OCI-LY1 (cell line): Measurements from ENCODE around the gene MAST3.

Experiments used
- H2AFZ ChIP-seq: fragments of 200-600 bp; sonication (generic), shearing (Covaris generic); 2 replicates; pipeline ENCODE4 v1.6.0; 2014; ENCODE audit warnings: antibody characterized with exemption, mild to moderate bottlenecking, low read length
- H3F3A ChIP-seq: fragments of 200-600 bp; sonication (generic), shearing (Covaris generic); 2 replicates; pipeline ENCODE4 v1.6.0; 2014; ENCODE audit warnings: mild to moderate bottlenecking, antibody characterized with exemption, low read length, moderate library complexity; ENCODE audit not compliant: insufficient read depth
- H3K27ac ChIP-seq: fragments of 200-600 bp; sonication (generic); 2 replicates; pipeline ENCODE4 v1.5.1; 2014; ENCODE audit warnings: low read length, mixed run types, mild to moderate bottlenecking, low read depth; ENCODE audit not compliant: poor library complexity, severe bottlenecking
- H3K27me3 ChIP-seq: fragments of 200-600 bp; sonication (generic); 2 replicates; pipeline ENCODE4 v1.6.0; 2014; ENCODE audit warnings: antibody characterized with exemption, mild to moderate bottlenecking, low read length, moderate library complexity; ENCODE audit not compliant: insufficient read depth
- H3K36me3 ChIP-seq: fragments of 200-600 bp; sonication (generic); 2 replicates; pipeline ENCODE4 v1.6.1; 2014; ENCODE audit warnings: mild to moderate bottlenecking, antibody characterized with exemption, low read length, moderate library complexity, mixed read lengths; ENCODE audit not compliant: insufficient read depth
- H3K4me1 ChIP-seq: fragments of 200-600 bp; sonication (generic); 2 replicates; pipeline ENCODE4 v1.5.1; 2014; ENCODE audit warnings: mild to moderate bottlenecking, low read length, moderate library complexity; ENCODE audit not compliant: insufficient read depth, severe bottlenecking
- H3K4me2 ChIP-seq: fragments of 200-600 bp; sonication (generic), shearing (Covaris generic); 2 replicates; pipeline ENCODE4 v1.6.1; 2014; ENCODE audit warnings: low read length
- H3K4me3 ChIP-seq: fragments of 200-600 bp; sonication (generic); 2 replicates; pipeline ENCODE4 v1.5.1; 2014; ENCODE audit warnings: low read length, low read depth, mild to moderate bottlenecking, mixed read lengths; ENCODE audit not compliant: poor library complexity, severe bottlenecking
- H3K79me2 ChIP-seq: fragments of 200-600 bp; shearing (Covaris generic); 2 replicates; pipeline ENCODE4 v1.6.1; 2016; ENCODE audit warnings: mixed run types, low read length, mixed read lengths; ENCODE audit not compliant: insufficient read depth
- H3K9ac ChIP-seq: fragments of 200-600 bp; sonication (generic), shearing (Covaris generic); 2 replicates; pipeline ENCODE4 v1.6.1; 2014; ENCODE audit warnings: mild to moderate bottlenecking, low read length, mixed read lengths
- H3K9me2 ChIP-seq: fragments of 200-600 bp; sonication (generic), shearing (Covaris generic); 2 replicates; pipeline ENCODE4 v1.6.1; 2014; ENCODE audit warnings: low read depth, mild to moderate bottlenecking, low read length, mixed read lengths
- H3K9me3 ChIP-seq: fragments of 200-600 bp; shearing (Covaris generic); 2 replicates; pipeline ENCODE4 v1.6.1; 2014; ENCODE audit warnings: low read length, mixed read lengths
- H4K20me1 ChIP-seq: fragments of 200-600 bp; sonication (generic), shearing (Covaris generic); 2 replicates; pipeline ENCODE4 v1.6.0; 2016; ENCODE audit warnings: mild to moderate bottlenecking, low read length; ENCODE audit not compliant: insufficient read depth
- CTCF ChIP-seq: fragments of 200-600 bp; sonication (generic), shearing (Covaris generic); IDR thresholded peaks from 2 replicates; pipeline ENCODE4 v1.5.1; 2017; ENCODE audit warnings: mild to moderate bottlenecking, antibody characterized with exemption, low read length, moderate library complexity, mixed read lengths
- EZH2 ChIP-seq: fragments of 200-600 bp; sonication (generic), shearing (Covaris generic); IDR thresholded peaks from 2 replicates; pipeline ENCODE4 v1.8.0; 2017; ENCODE audit warnings: borderline replicate concordance, mixed run types, mild to moderate bottlenecking, antibody characterized with exemption, low read length, moderate library complexity, mixed read lengths

Gene MAST3

DNA sequence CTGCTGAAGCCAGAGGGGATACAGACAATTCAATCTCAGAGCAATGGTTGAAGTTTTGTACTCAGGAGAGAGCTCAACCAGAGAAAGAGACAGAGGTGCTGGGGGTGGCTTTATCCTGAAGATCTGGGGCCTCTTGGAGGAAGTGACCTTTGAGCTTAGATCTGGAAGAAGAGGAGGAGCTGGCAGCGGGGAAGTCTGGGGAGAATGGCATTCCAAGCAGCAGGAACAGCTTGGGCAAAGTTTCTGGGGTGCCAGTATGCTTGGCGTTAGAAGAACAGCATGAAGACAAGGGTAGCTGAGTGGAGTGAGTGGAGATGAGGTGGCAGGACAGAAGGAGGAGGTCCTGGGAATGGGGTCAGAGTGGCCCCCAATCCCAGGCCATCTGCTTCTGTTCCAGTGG, 11.3 kb downstream of the MAST3 start:
- Histone ChIP-seq H3K4me1 (peaks cover 50% of the 10 kb centered on the region), H3K36me3 (peaks cover 12% of the 10 kb centered on the region; the same call in 1 of the 2 replicates), H3K27me3 (no peaks in the 10 kb centered on the region), H3K27ac (peak overlapping the region; percentile 60), H3F3A (peaks cover 9% of the 10 kb centered on the region; the same call in 1 of the 2 replicates), H3K9ac (no peak overlapping the region; the same call in 1 of the 2 replicates), H3K9me3 (no peaks in the 10 kb centered on the region), H4K20me1 (no peaks in the 10 kb centered on the region), H3K4me2 (no peak overlapping the region), H3K4me3 (no peak overlapping the region), H3K9me2 (no peaks in the 10 kb centered on the region), H2AFZ (no peak overlapping the region), H3K79me2 (no peaks in the 10 kb centered on the region)
- no peak for TF ChIP-seq EZH2

DNA sequence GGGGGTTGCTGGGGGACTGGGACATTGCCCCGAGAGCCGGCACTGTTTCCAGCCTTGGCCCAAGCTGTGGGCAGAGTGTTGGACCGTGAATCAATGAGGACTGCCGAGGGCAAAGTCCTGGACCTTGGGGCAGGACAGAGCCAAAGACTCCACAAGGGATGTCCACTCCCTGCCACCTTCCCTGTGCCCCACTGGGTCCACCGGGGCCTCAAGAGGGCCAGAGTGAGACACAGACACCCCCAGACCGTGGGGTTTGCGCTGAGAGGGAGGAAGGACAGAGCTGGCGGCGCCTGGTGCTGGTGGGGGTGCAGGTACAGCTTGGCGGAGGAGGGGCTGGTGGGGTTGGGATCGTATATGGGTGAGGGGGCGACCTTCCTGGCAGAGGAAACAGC, 11.8 kb downstream of the MAST3 start:
- H2AFZ ChIP-seq = no peak overlapping the region
- peaks cover 12% of the 10 kb centered on the region; the same call in 1 of the 2 replicates for H3K36me3 ChIP-seq
- no peaks in the 10 kb centered on the region for H3K27me3 ChIP-seq
- peak overlapping the region; percentile 60 for H3K27ac ChIP-seq
- H3K9me3 ChIP-seq = no peaks in the 10 kb centered on the region
- H3K79me2 ChIP-seq = no peaks in the 10 kb centered on the region
- peaks cover 45% of the 10 kb centered on the region for H3K4me1 ChIP-seq
- peak overlapping the region; percentile 94 for H3K4me2 ChIP-seq
- no peaks in the 10 kb centered on the region for H3K9me2 ChIP-seq
- H3K9ac ChIP-seq = peak overlapping the region; percentile 75
- peak overlapping the region; percentile 70 for H3K4me3 ChIP-seq
- TF ChIP-seq CTCF = no peak
- TF ChIP-seq EZH2 = no peak
- H4K20me1 ChIP-seq = no peaks in the 10 kb centered on the region
- H3F3A ChIP-seq = peaks cover 9% of the 10 kb centered on the region; the same call in 1 of the 2 replicates

GRCh38 chr19:18109733-18110608, 12.4 kb downstream of the MAST3 start:
- H2AFZ ChIP-seq = no peak overlapping the region
- H3K9me3 ChIP-seq = no peaks in the 10 kb centered on the region
- H3K9ac ChIP-seq = peak overlapping the region; percentile 75
- H4K20me1 ChIP-seq = no peaks in the 10 kb centered on the region
- no peaks in the 10 kb centered on the region for H3K79me2 ChIP-seq
- peak overlapping the region; percentile 60 for H3K27ac ChIP-seq
- TF ChIP-seq CTCF = no peak
- no peak for TF ChIP-seq EZH2
- H3K4me2 ChIP-seq = peak overlapping the region; percentile 94
- H3K4me3 ChIP-seq = peak overlapping the region; percentile 70
- H3F3A ChIP-seq = peaks cover 9% of the 10 kb centered on the region; the same call in 1 of the 2 replicates
- no peaks in the 10 kb centered on the region for H3K9me2 ChIP-seq
- H3K27me3 ChIP-seq = no peaks in the 10 kb centered on the region
- peaks cover 39% of the 10 kb centered on the region for H3K4me1 ChIP-seq
- H3K36me3 ChIP-seq = peaks cover 14% of the 10 kb centered on the region; the same call in 1 of the 2 replicates
